HG03045 (cell line): ENCODE data around the gene DDR2.

Source experiments
- ATAC-seq: cut with Tn5 transposase; IDR thresholded peaks from one replicate; pipeline ENCODE4 v1.9.1; 2021; ENCODE audit warnings: mild to moderate bottlenecking, moderate library complexity; ENCODE audit not compliant: unreplicated experiment

Gene DDR2

GRCh38 chr1:162670928-162671663 lies 38.8 kb downstream of the DDR2 start:
- ATAC-seq: no peak

DNA sequence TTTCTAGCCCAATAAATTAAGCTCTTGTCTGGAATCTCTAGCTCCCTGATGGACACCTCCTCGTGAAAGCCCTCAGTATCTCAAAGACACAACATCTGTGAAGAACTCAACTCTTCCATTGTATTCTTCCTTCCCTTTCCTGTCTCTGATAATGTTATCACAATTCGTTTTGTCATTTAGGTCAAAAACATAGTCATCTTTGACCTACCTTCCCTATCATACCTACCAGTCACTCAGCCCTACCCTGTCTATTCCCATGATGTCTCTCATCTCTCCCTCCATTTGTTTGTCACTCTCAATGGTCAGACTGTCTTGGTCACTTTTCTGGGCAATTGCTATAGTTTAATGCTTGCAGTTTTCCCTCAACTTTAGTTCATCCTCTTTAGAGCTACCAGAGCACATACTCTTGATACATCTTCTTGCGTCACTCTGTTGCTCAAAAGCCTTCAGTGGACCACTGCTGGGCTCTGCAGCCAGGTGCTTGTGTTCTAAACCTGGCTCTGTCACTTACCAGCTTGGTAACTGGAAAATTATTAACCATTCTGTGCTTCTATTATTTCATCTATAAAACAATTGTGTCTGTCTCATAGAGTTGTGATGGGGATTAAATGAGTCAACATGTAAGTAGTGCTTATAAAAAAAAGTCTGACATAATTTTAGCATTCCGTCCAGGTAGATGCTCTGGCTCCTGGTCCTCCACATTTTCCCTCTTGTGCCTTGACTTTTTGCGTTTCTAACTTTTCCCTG lies 39.6 kb downstream of the DDR2 start:
- no peak for ATAC-seq

- no peak for ATAC-seq
Observed at GRCh38 chr1:162672622-162673260, 40.5 kb downstream of the DDR2 start.

DNA sequence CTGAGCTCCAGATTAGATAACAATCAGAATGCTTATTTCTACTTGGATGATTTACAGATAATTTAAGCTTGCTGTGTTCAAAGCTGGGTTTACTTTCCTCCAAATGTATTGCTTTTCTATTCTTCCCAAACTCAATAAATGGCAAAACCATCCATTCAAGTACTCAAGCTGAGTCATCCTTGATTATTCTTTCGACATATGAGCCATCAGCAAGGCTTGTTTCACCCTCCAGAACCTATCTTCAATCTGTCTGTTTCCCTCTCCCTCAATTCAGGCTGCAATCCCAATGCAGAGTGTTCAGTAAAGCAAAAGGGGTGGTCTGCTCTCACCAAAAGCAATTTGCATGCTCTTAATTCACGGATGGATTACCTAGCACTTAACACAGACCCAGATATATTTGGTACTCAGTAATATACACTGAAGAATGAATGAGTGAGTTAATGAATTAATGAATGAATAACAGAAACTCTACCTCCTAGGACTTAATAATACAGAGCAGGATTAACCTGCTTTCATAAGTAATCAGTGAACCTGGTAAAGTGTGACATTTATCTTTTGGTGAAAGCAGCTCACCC lies 41.9 kb downstream of the DDR2 start:
- ATAC-seq: no peak

- no peak for ATAC-seq
Observed at GRCh38 chr1:162676087-162676486, 43.8 kb downstream of the DDR2 start.

- no peak for ATAC-seq
Observed at GRCh38 chr1:162676750-162677149, 44.5 kb downstream of the DDR2 start.

GRCh38 chr1:162677607-162678371 lies 45.5 kb downstream of the DDR2 start:
- ATAC-seq: no peak

- no peak for ATAC-seq
Observed at GRCh38 chr1:162678439-162678838, 46.2 kb downstream of the DDR2 start.

- no peak for ATAC-seq
Observed at GRCh38 chr1:162679298-162679697, 47.0 kb downstream of the DDR2 start.

DNA sequence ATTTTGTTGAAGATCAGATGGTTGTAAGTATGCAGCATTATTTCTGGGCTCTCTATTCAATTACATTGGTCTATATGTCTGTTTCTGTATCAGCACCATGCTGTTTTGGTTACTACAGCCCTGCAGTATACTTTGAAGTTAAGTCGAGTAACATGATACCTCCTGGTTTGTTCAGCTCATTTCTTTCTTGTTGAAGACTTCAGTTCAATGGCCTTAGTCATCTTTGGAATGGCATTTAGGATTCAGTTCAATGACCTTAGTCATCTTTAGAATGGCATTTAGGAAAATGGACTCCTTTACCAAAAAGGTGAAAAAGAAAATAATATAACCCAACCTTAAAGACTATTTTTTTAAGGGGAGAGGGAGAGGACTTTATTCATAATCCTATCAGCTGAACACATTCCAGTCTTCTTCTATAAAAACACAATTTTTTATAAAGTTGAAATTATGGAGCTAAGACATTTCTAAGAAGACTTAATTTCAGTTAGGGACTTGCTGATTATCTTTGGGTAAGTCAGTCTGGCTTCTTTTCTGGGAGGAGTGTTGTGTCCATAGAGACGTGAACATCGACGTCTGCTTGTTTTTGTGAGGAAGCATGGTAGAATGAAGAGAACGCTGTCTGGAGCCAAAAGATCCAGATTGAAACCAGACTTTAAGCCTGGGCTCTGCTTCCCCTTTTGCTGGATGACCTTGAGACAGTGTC lies 48.3 kb downstream of the DDR2 start:
- no peak for ATAC-seq

- ATAC-seq: no peak
Observed at GRCh38 chr1:162681122-162681436, 48.8 kb downstream of the DDR2 start.

- ATAC-seq: no peak
Observed at GRCh38 chr1:162682013-162682419, 49.8 kb downstream of the DDR2 start.

DNA sequence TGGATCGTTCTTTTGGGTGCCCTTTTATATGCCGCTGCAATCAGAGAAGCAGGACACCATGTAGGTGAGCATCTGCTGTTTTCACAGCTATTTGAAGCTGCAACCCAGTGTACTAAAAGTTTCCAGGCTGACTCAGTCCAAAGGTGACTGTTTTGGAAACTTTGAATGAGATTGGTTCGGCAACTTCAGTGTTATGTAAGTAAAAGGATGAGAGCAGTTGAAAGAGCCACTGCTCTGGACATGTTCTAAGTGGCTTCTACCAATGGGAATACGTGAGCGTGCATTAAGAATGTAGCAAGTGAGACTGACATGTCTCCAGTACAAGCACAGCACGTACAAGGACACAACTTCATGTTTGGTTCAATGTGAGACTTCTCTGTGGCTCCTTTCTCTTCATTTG lies 55.6 kb downstream of the DDR2 start:
- ATAC-seq: no peak

GRCh38 chr1:162688521-162688920 lies 56.3 kb downstream of the DDR2 start:
- ATAC-seq: no peak

DNA sequence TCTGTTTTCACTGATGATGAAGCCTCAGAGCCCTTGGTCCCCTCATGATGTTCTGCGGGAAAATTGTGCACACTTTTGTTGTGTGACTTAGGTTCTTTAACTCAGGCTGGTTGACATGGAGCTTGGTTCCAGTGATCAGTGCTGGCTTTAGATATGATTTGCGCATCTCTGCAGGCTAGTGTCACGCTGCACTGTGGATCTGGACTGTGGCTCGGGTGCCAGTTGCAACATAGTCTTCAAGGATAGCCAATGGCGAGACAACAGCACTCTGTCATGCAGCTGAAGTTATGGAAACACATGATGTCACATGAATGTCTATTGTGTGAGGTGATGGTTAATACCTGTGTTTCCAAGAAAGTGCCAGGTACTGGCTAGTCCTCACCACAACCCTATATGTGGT lies 56.7 kb downstream of the DDR2 start:
- ATAC-seq: no peak

DNA sequence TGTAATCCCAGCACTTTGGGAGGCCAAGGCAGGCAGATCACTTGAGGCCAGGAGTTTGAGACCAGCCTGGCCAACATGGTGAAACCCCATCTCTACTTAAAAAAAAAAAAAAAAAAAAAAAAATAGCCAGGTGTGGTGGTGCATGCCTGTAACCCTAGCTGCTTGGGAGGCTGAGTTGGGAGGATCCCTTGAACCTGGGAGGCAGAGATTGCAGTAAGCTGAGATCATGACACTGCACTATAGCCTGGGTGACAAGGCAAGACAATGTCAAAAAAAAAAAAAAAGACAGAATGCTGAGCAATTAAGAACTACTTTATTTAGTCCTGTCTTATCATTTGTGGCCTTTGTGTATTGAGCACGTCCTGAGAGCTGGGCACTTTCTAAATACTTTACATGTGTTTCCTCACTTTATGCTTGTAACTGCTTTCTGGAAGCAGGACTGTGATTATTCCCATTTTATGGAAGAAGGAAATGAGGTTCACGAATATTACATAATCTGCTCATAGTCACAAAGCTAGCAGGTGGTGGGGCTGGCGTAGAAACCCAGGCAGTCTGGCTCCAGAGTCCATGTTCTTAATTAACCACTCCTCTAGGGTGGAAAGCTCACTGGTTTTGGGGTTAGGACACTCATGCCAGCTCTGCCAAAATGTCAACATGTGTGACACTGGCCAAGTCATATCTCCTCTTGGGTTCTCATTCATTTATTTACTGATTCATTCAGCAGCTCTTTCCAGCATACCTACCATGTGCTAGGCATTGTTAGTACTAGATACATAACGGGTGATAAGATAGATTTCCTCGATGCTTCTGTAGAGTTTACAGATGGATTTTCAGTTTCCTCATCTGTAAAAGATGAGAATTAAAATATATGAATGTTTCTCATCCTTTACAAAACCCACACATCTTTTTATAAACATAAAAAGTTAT lies 57.7 kb downstream of the DDR2 start:
- ATAC-seq: no peak

- ATAC-seq: no peak
Observed at GRCh38 chr1:162690672-162691434, 58.6 kb downstream of the DDR2 start.

DNA sequence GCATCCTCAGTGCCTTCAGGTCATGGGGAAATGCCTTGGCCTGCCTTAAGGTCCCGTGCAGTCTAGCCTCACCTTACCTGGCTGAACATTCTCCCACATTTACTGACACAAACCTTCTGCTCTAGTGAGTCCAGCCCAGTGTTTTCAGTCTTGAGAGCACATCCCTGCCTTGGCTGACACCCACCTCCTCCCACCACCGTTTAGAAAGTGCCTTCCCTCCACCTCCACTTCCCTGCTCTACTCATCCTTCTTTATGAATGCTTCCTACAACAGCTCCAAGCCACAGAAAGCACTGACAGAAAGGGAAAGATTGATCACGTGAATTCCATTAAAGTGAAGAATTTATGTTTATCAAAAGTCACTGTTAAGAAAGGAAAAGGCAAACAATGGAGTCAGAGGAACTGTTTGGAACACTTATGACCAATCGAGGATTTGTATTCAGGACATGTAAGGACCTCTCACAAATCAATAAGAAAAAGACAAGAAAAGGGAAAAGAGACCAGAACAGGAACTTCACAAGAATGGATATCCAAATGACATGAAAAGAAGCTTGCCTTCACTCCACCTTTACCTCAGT lies 59.8 kb downstream of the DDR2 start:
- no peak for ATAC-seq
